Spinal cord (tissue), 10 donors: ENCODE data around the gene OXCT1. TPM values are rescaled to one million over a fixed set of nuclear protein-coding genes. Genes with fewer than 3 reads are reported as not detected.
"Not testable (repeated sequence)": the region's sequence is repeated elsewhere in the genome, so short reads cannot be mapped to it uniquely, and the experiment has no call there.

ENCODE experiments used
- DNase-seq, 6 donors: peaks; one replicate each; pipeline versions ENCODE4 v3.0.0 to v3.0.0-alpha.2; 2013 to 2015; ENCODE audit warnings: low spot score in 6 of 6, low read depth in 4 of 6
- H3K27ac ChIP-seq: one replicate; pipeline ENCODE4 v1.5.1; 2013; ENCODE audit warnings: low read depth, low read length, control low read depth
- H3K27me3 ChIP-seq: one replicate; pipeline ENCODE4 v1.6.1; 2013; ENCODE audit warnings: low read length; ENCODE audit not compliant: control insufficient read depth, insufficient read depth
- H3K36me3 ChIP-seq: one replicate; pipeline ENCODE4 v1.6.1; 2013; ENCODE audit warnings: low read length; ENCODE audit not compliant: control insufficient read depth, insufficient read depth
- H3K4me1 ChIP-seq: one replicate; pipeline ENCODE4 v1.6.1; 2013; ENCODE audit warnings: low read length; ENCODE audit not compliant: control insufficient read depth, insufficient read depth
- H3K4me3 ChIP-seq: one replicate; pipeline ENCODE4 v1.5.1; 2013; ENCODE audit warnings: low read depth, low read length, control low read depth
- H3K9me3 ChIP-seq: one replicate; pipeline ENCODE4 v1.6.1; 2013; ENCODE audit warnings: low read length; ENCODE audit not compliant: control insufficient read depth, insufficient read depth
- WGBS: methylation state at CpG from one replicate; pipeline ENCODE4 v1.1.5; 2013; ENCODE audit warnings: missing lambda C conversion rate; ENCODE audit not compliant: insufficient coverage; 5-methylcytosine and 5-hydroxymethylcytosine counted together
- polyA plus RNA-seq, 2 donors: library from polyadenylated mRNA; unstranded; fragments of 120-200 nt; gene quantifications; one replicate each; pipeline ENCODE4 v1.2.1, GENCODE V29; 2013; ENCODE audit not compliant: insufficient read length in 2 of 2
- total RNA-seq, 2 donors: library from RNA; depleted of rRNA in 1 of 2; stranded (reverse); fragments of 120-200 nt in 1 of 2; fragments of >200 nt in 1 of 2; gene quantifications; one replicate each; pipeline versions ENCODE4 v1.2.3 to v1.2.4, GENCODE V29; 2013 to 2014
- donor health status: healthy.

OXCT1 gene
- total and polyA plus RNA-seq, 4 donors = 50.9 to 103 (median 95.0) TPM

DNA sequence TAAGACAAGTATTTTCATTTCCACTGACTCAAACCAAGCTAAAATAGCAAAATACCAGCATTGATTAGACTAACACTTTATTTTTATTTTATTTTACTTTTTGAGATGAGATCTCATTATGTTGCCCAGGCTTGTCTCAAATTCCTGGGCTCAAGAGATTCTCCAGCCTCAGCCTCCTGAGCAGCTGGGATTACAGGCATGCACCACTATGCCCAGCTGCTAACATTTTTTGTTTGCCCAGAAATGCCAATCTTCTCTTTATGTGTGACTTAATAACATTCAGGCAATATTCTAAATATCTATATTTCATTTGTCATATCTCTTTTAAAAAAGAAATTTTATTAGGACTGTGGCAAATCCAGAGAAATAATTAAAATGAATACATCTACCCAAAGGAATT is 55.0 kb downstream of the OXCT1 start:
- no peaks in the 10 kb centered on the region for H3K36me3 ChIP-seq
- H3K9me3 ChIP-seq = no peaks in the 10 kb centered on the region
- no peak overlapping the region for H3K4me3 ChIP-seq
- no peaks in the 10 kb centered on the region for H3K27me3 ChIP-seq
- DNase-seq = no peak
- H3K27ac ChIP-seq = no peak overlapping the region
- no peaks in the 10 kb centered on the region for H3K4me1 ChIP-seq

DNA sequence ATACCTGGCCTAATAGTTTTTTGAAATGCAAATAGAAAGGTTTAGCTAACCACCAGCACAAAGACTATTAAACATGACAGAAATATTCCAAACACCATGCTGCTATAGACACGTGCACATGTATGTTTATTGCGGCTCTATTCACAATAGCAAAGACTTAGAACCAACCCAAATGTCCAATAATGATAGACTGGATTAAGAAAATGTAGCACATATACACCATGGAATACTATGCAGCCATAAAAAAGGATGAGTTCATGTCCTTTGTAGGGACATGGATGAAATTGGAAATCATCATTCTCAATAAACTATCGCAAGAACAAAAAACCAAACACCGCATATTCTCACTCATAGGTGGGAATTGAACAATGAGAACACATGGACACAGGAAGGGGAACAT is 55.9 kb downstream of the OXCT1 start:
- H3K9me3 ChIP-seq, H3K27me3 ChIP-seq, H3K4me3 ChIP-seq, H3K27ac ChIP-seq, H3K4me1 ChIP-seq, H3K36me3 ChIP-seq, DNase-seq: not testable (repeated sequence)
- no CpG with 5 or more reads among the region's 4 CpGs for WGBS

DNA sequence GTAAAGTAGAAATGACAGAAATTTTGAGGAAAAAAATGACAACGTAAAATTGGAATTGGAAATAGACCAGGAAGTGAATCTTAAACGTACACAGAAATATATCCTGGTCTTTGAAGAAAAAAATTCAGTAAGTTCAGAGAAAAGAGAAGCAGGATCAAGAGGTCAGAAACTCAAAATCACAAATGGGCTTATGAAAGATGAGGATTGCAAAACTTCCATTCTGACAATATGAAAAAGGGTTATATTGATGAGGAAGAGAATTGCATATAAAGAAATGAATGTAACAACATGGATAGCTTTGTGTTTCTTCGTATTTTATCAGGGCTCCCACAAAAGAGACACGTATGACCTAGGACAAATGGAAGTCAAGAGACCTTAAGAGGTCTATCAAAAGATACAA is 58.1 kb downstream of the OXCT1 start:
- Histone ChIP-seq H3K36me3 (no peaks in the 10 kb centered on the region), H3K4me3 (no peak overlapping the region), H3K27me3 (no peaks in the 10 kb centered on the region), H3K27ac (no peak overlapping the region), H3K9me3 (no peaks in the 10 kb centered on the region), H3K4me1 (no peaks in the 10 kb centered on the region)
- 92% methylated on average over 3 of the region's 4 CpGs for WGBS
- DNase-seq = no peak

DNA sequence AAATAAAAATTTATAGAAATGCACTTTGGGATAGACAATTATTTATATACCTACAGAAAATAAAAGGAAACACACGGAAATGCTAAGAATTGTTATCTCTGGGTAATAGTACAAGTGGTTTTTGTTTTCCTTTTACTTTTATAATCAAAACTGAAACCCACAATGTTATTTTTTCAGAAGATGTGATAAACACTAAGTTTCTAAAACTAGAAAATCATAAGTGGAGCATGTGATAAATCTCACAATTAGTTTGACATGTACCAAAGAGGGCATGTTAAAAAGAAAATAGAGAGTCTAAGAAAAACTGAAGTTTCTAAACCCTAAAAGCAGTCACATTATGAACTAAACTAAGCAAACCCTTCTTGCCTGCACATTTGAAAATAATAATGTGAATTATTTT is 61.1 kb downstream of the OXCT1 start:
- Histone ChIP-seq H3K4me3 (no peak overlapping the region), H3K9me3 (no peaks in the 10 kb centered on the region), H3K36me3 (no peaks in the 10 kb centered on the region), H3K4me1 (no peaks in the 10 kb centered on the region), H3K27me3 (no peaks in the 10 kb centered on the region), H3K27ac (no peak overlapping the region)
- WGBS = no CpG with 5 or more reads among the region's 1 CpG
- DNase-seq = no peak

DNA sequence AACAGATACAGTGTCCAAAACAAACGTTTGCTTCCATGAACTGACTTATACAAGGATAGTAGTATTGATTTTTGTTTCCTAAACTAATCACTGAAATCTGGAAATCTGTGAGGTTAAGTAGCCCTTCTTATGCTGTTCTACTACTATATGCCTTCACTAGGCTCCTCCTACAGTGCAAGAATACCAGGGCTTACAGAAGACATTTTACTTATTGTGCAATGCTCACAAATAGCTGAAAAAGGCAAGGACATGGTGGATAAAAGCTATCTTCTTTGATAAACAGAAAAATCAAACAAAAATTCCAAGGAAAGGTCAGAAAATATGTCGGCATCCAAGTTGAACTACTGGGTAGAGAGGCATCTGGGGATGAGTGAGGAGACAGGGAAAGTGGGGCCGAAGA is 61.9 kb downstream of the OXCT1 start:
- DNase-seq = no peak
- no CpG with 5 or more reads among the region's 3 CpGs for WGBS
- Histone ChIP-seq H3K4me1 (no peaks in the 10 kb centered on the region), H3K4me3 (no peak overlapping the region), H3K9me3 (no peaks in the 10 kb centered on the region), H3K36me3 (no peaks in the 10 kb centered on the region), H3K27me3 (no peaks in the 10 kb centered on the region), H3K27ac (no peak overlapping the region)

DNA sequence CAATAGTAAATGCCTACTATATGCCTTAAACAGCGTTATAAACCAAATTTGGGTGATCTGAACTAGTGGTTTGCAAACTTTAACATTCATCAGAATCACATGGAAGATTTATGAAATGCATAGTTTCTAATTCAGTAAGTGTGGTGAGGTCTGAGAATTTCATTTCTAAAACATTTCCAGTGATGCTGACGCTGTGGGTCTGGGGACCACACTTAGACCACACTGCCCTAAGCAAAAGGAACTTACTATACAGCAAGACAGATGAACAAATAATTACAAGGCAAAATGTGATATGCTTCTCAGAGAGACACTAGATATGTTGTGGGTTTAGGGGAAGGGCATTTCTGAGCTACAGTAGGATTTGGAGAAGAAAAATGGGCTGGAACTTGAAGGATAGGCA is 72.6 kb downstream of the OXCT1 start:
- Histone ChIP-seq H3K4me1 (no peaks in the 10 kb centered on the region), H3K27me3 (no peaks in the 10 kb centered on the region), H3K4me3 (no peak overlapping the region), H3K9me3 (no peaks in the 10 kb centered on the region), H3K36me3 (no peaks in the 10 kb centered on the region), H3K27ac (no peak overlapping the region)
- DNase-seq = no peak
- no CpG with 5 or more reads among the region's 2 CpGs for WGBS

DNA sequence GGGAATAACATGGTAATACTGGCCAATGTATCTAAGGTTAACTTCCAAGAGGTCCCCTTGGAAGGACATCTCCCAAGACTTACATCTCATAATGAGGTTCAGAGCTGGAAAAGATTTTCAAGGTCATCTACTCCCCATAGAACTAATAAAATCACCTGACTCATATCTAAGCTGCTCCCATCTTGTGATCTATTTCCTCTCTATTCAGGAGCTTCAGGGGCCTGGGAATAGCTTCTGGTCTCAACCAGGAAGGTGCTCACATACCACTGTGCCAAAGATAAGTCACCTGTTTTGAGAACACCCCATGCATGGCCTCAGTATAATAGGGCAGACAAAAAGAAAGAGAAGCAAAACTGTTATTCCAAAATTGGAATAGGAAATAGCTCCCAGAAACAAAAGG is 74.2 kb downstream of the OXCT1 start:
- no peak for DNase-seq
- Histone ChIP-seq H3K27me3 (no peaks in the 10 kb centered on the region), H3K4me1 (no peaks in the 10 kb centered on the region), H3K36me3 (peaks cover 2% of the 10 kb centered on the region), H3K27ac (no peak overlapping the region), H3K9me3 (no peaks in the 10 kb centered on the region), H3K4me3 (no peak overlapping the region)

DNA sequence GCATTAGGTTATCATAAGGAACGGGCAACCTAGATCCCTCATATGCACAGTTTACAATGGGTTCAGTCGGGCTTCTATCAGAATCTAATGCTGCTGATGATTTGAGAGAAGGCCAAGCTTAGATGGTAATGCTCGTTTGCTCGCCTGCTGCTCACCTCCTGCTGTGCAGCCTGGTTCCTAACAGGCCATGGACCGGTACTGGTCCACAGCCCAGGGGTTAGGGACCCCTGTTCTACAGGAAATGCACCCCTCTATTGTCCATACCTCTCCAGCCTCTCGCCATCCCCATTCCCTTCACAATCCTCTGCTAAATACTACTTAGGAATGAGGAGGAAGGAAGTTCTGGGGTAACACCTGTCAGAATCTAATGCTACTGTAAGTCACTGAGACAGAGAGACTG is 75.1 kb downstream of the OXCT1 start:
- 81% methylated on average over 4 of the region's 6 CpGs for WGBS
- peaks cover 2% of the 10 kb centered on the region for H3K36me3 ChIP-seq
- no peak overlapping the region for H3K4me3 ChIP-seq
- no peaks in the 10 kb centered on the region for H3K27me3 ChIP-seq
- no peak for DNase-seq
- no peak overlapping the region for H3K27ac ChIP-seq
- H3K4me1 ChIP-seq = no peaks in the 10 kb centered on the region
- H3K9me3 ChIP-seq = no peaks in the 10 kb centered on the region

DNA sequence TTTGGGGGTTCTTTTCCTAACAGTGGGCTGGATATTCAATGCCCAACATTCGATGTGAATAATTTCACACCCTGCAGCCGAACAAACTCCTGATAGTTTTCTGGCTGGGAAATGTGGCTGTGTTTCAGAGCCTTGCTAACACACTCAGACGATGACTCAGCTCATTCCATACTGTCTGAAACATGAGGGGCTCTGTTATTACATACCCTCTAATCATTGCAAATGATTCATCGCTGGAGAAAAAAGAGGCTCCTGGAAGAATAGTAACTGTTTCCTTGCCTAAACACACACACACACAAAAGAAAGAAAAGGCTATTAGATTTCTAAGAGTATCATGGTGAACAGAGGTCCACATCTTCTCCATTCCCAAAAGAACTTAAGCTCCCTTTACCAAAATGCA is 75.8 kb downstream of the OXCT1 start:
- no peak overlapping the region for H3K27ac ChIP-seq
- 33% methylated on average over 1 of the region's 4 CpGs for WGBS

DNA sequence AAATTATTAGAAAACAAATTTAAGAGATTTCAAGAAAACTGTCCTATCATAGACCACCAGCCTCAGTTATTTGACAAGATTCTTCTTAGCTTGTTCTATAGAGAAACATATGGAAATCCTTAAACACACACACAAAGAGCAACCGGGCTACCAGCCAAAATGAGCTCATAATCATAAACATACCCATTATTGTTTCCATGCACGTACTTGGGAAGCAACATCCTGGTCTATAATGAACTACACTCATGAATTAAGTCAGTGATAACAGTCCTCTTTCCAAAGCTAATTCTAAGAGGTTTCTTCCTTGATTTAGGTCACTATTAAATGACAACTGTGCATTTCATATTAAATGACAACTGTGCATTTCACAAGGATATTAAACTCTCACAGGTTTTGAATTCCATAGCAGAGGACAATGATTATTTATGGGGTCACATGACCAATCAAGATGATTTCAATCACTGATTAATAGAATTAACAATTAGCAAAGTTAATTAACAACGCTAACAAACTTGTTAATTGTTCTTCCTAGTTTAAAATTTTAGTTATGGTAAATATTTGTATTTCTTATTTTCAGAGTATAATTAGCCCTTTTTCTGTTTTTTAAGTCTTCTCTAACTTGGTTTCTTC is 77.0 kb downstream of the OXCT1 start:
- Histone ChIP-seq H3K27me3 (no peaks in the 10 kb centered on the region), H3K4me1 (no peaks in the 10 kb centered on the region), H3K4me3 (no peak overlapping the region), H3K9me3 (no peaks in the 10 kb centered on the region), H3K36me3 (peaks cover 2% of the 10 kb centered on the region), H3K27ac (no peak overlapping the region)
- 40% methylated on average over 2 of the region's 3 CpGs for WGBS
- DNase-seq = peak in 2 of 6 donors; percentile 65 to 84

More for the DNA sequence above, 75.8 kb downstream of the OXCT1 start:
- no peaks in the 10 kb centered on the region for H3K9me3 ChIP-seq
- peak in 2 of 6 donors; percentile 47 to 60 for DNase-seq
- H3K4me3 ChIP-seq = no peak overlapping the region
- no peaks in the 10 kb centered on the region for H3K4me1 ChIP-seq
- peaks cover 2% of the 10 kb centered on the region for H3K36me3 ChIP-seq
- no peaks in the 10 kb centered on the region for H3K27me3 ChIP-seq
